Hepatocyte (in vitro differentiated cells): ENCODE data around the gene PTPRN2. TPM values are rescaled to one million over a fixed set of nuclear protein-coding genes. Genes with fewer than 3 reads are reported as not detected.

ENCODE experiments used
- DNase-seq: peaks from one replicate; pipeline ENCODE4 v3.0.0-alpha.2; 2016; ENCODE audit warnings: low spot score
- H2AFZ ChIP-seq: fragments of 200-600 bp; sonication (generic); 2 replicates; pipeline ENCODE4 v1.6.0; 2016; ENCODE audit warnings: antibody characterized with exemption, mild to moderate bottlenecking
- H3K27ac ChIP-seq: fragments of 200-600 bp; sonication (generic); 2 replicates; pipeline ENCODE4 v1.5.1; 2016; ENCODE audit warnings: mild to moderate bottlenecking
- H3K27me3 ChIP-seq: fragments of 200-600 bp; sonication (generic); 2 replicates; pipeline ENCODE4 v1.6.1; 2016
- H3K36me3 ChIP-seq: fragments of 200-600 bp; sonication (generic); replicated peaks from 2 replicates; pipeline ENCODE4 v1.5.1; 2016; ENCODE audit warnings: low read depth; ENCODE audit not compliant: insufficient read depth
- H3K4me1 ChIP-seq: fragments of 200-600 bp; sonication (generic); 2 replicates; pipeline ENCODE4 v1.5.1; 2016; ENCODE audit warnings: mild to moderate bottlenecking, moderate library complexity; ENCODE audit not compliant: insufficient read depth
- H3K4me2 ChIP-seq: fragments of 200-600 bp; sonication (generic); 2 replicates; pipeline ENCODE4 v1.6.0; 2016
- H3K4me3 ChIP-seq: fragments of 200-600 bp; sonication (generic); 2 replicates; pipeline ENCODE4 v1.5.1; 2016; ENCODE audit warnings: mild to moderate bottlenecking
- H3K79me2 ChIP-seq: fragments of 200-600 bp; sonication (generic); 2 replicates; pipeline ENCODE4 v1.6.0; 2017; ENCODE audit warnings: mild to moderate bottlenecking
- H3K9me2 ChIP-seq: fragments of 200-600 bp; sonication (generic); replicated peaks from 2 replicates; pipeline ENCODE4 v1.6.0; 2017; ENCODE audit warnings: mild to moderate bottlenecking; ENCODE audit not compliant: insufficient read depth
- H3K9me3 ChIP-seq: fragments of 200-600 bp; sonication (generic); 2 replicates; pipeline ENCODE4 v1.5.1; 2016; ENCODE audit warnings: low read depth, mild to moderate bottlenecking
- H4K20me1 ChIP-seq: fragments of 200-600 bp; sonication (generic); 2 replicates; pipeline ENCODE4 v1.6.0; 2016; ENCODE audit warnings: mild to moderate bottlenecking; ENCODE audit not compliant: insufficient read depth, poor library complexity, severe bottlenecking
- EZH2 ChIP-seq: fragments of 200-600 bp; sonication (generic); IDR thresholded peaks from 2 replicates; pipeline ENCODE4 v1.6.1; 2016; ENCODE audit warnings: antibody characterized with exemption, mild to moderate bottlenecking, borderline replicate concordance
- EZH2phosphoT487 ChIP-seq: fragments of 200-600 bp; sonication (generic); IDR thresholded peaks from one replicate; pipeline ENCODE4 v1.6.1; 2018; ENCODE audit warnings: antibody characterized with exemption, mild to moderate bottlenecking, low read depth, moderate library complexity; ENCODE audit not compliant: unreplicated experiment, severe bottlenecking
- WGBS: methylation state at CpG from one replicate; pipeline ENCODE4 v1.1.6; 2016; ENCODE audit warnings: low lambda C conversion rate; ENCODE audit errors: missing lambda C conversion rate; 5-methylcytosine and 5-hydroxymethylcytosine counted together
- polyA plus RNA-seq: library from polyadenylated mRNA; unstranded; fragments of >200 nt; fragmentation: Nextera tagmentation; extraction: Ambion mirVana; gene quantifications from 2 replicates; pipeline ENCODE4 v1.2.1, GENCODE V29; 2016
- total RNA-seq: library from RNA; depleted of rRNA; stranded (reverse); fragments of >200 nt; gene quantifications from 2 replicates; pipeline ENCODE4 v1.2.3, GENCODE V29; 2014
- TF ChIP-seq, protein P1 (sequence below): fragments of 200-600 bp; sonication (generic); IDR thresholded peaks from 2 replicates; pipeline ENCODE4 v1.5.1; 2016; ENCODE audit warnings: antibody characterized with exemption, mild to moderate bottlenecking; ENCODE audit not compliant: poor library complexity

Gene PTPRN2
- total and polyA plus RNA-seq, 2 experiments from 2014 or later, result 2.1 to 3.3 TPM

- DNase-seq, result no peak
- Histone ChIP-seq H3K4me3 (no peak overlapping the region), H3K36me3 (no peaks in the 10 kb centered on the region), H3K27me3 (no peaks in the 10 kb centered on the region), H3K4me1 (no peaks in the 10 kb centered on the region), H2AFZ (no peak overlapping the region), H3K9me3 (no peaks in the 10 kb centered on the region), H3K9me2 (no peaks in the 10 kb centered on the region), H3K4me2 (no peak overlapping the region), H3K79me2 (no peaks in the 10 kb centered on the region), H4K20me1 (no peaks in the 10 kb centered on the region), H3K27ac (no peak overlapping the region)
- WGBS, result 95% methylated on average over 21 of the region's 22 CpGs
- TF ChIP-seq, protein P1, sequence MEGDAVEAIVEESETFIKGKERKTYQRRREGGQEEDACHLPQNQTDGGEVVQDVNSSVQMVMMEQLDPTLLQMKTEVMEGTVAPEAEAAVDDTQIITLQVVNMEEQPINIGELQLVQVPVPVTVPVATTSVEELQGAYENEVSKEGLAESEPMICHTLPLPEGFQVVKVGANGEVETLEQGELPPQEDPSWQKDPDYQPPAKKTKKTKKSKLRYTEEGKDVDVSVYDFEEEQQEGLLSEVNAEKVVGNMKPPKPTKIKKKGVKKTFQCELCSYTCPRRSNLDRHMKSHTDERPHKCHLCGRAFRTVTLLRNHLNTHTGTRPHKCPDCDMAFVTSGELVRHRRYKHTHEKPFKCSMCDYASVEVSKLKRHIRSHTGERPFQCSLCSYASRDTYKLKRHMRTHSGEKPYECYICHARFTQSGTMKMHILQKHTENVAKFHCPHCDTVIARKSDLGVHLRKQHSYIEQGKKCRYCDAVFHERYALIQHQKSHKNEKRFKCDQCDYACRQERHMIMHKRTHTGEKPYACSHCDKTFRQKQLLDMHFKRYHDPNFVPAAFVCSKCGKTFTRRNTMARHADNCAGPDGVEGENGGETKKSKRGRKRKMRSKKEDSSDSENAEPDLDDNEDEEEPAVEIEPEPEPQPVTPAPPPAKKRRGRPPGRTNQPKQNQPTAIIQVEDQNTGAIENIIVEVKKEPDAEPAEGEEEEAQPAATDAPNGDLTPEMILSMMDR, result no peak
- TF ChIP-seq EZH2phosphoT487 (no peak), EZH2 (no peak)
Measured at GRCh38 chr7:157549612-157550299, 1037.9 kb downstream of the PTPRN2 start.

DNA sequence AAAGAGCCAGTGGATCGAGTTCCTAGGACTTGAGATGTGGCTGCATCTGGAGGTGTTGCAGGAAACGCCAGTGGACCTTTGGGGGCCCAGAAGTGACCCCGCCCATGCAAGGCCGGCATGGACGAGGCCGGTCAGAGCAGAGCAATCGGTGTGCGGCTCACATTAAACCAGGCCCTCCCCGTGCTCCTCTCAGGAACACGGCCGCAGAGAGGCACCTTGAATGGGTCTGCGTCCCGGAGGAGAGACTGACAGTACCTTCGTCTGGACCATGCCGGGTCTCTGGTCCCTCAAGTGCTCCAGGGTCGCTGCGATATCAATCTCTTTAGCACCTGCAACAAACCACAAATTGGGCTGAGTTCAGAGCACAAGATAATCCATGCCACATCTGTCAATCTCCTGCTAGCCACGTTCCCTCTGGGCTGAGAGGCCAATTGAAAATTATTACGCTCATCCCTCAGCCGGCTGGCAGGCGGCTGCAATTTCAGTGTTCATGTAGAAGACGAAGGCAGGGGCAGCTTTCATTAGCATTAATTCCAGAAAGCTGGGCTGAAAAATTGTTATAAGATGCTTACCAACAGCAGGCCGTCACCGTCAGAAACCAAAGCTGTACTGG is 1038.8 kb downstream of the PTPRN2 start:
- no peaks in the 10 kb centered on the region for H3K79me2 ChIP-seq
- H3K36me3 ChIP-seq, result no peaks in the 10 kb centered on the region
- no peak overlapping the region for H3K27ac ChIP-seq
- 87% methylated on average over 24 of the region's 24 CpGs for WGBS
- H2AFZ ChIP-seq, result no peak overlapping the region
- no peaks in the 10 kb centered on the region for H3K27me3 ChIP-seq
- H3K9me2 ChIP-seq, result no peaks in the 10 kb centered on the region
- no peaks in the 10 kb centered on the region for H3K4me1 ChIP-seq
- TF ChIP-seq, protein P1, result no peak
- TF ChIP-seq EZH2phosphoT487 (no peak), EZH2 (no peak)
- no peak overlapping the region for H3K4me2 ChIP-seq
- no peak overlapping the region for H3K4me3 ChIP-seq
- H3K9me3 ChIP-seq, result no peaks in the 10 kb centered on the region
- H4K20me1 ChIP-seq, result no peaks in the 10 kb centered on the region
- no peak for DNase-seq

DNA sequence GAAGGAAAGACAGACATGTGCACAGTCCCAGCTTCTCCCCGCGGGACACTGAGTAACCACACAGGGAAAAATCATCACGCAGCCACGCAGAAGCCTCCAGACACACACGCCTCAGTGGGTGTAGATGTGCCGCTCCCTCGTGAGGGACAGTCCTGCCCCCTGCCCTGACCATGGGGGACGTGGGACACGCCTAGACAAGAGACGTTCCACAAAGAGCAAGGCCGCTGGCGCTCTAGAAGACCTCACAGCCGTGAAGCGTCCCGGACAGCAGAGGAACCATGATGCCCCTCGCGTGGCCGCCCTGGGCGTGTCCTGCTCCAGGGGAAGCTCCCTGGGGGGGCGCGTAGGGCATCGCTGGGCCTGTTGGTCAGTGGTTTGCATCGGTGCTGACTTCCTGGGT is 1040.0 kb downstream of the PTPRN2 start:
- Histone ChIP-seq H3K4me3 (no peak overlapping the region), H3K4me2 (no peak overlapping the region), H3K9me2 (no peaks in the 10 kb centered on the region), H3K27ac (no peak overlapping the region), H2AFZ (no peak overlapping the region), H4K20me1 (no peaks in the 10 kb centered on the region), H3K4me1 (no peaks in the 10 kb centered on the region), H3K36me3 (no peaks in the 10 kb centered on the region), H3K9me3 (no peaks in the 10 kb centered on the region), H3K27me3 (no peaks in the 10 kb centered on the region), H3K79me2 (no peaks in the 10 kb centered on the region)
- DNase-seq, result no peak
- no peak for TF ChIP-seq EZH2phosphoT487
- TF ChIP-seq, protein P1, result no peak
- TF ChIP-seq EZH2, result no peak
- 96% methylated on average over 23 of the region's 23 CpGs for WGBS
